Large intestine (tissue), 3 donors: ENCODE data around the gene FRAT1. TPM values are rescaled to one million over a fixed set of nuclear protein-coding genes. Genes with fewer than 3 reads are reported as not detected.
"Not testable (repeated sequence)": the region's sequence is repeated elsewhere in the genome, so short reads cannot be mapped to it uniquely, and the experiment has no call there.

ENCODE experiments used
- DNase-seq, 2 donors: peaks; one replicate each; pipeline versions ENCODE4 v3.0.0 to v3.0.0-alpha.2; 2013
- H3K27ac ChIP-seq: one replicate; pipeline ENCODE4 v1.5.1; 2013; ENCODE audit warnings: low read length
- H3K27me3 ChIP-seq: 2 replicates; pipeline ENCODE4 v1.6.1; 2013; ENCODE audit warnings: low read length; ENCODE audit not compliant: control insufficient read depth, insufficient read depth
- H3K36me3 ChIP-seq: 2 replicates; pipeline ENCODE4 v1.6.1; 2013; ENCODE audit warnings: low read length; ENCODE audit not compliant: control insufficient read depth, insufficient read depth
- H3K4me1 ChIP-seq: one replicate; pipeline ENCODE4 v1.6.1; 2013; ENCODE audit warnings: low read length; ENCODE audit not compliant: control insufficient read depth, insufficient read depth
- H3K4me3 ChIP-seq: one replicate; pipeline ENCODE4 v1.5.1; 2013; ENCODE audit warnings: low read length
- H3K9me3 ChIP-seq: one replicate; pipeline ENCODE4 v1.6.1; 2013; ENCODE audit warnings: mild to moderate bottlenecking, low read depth, low read length, moderate library complexity; ENCODE audit not compliant: control insufficient read depth
- WGBS: methylation state at CpG from one replicate; pipeline ENCODE4 v1.1.5; 2013; ENCODE audit warnings: low lambda C conversion rate; ENCODE audit not compliant: insufficient coverage; 5-methylcytosine and 5-hydroxymethylcytosine counted together
- polyA plus RNA-seq: library from polyadenylated mRNA; unstranded; fragments of 120-200 nt; gene quantifications from one replicate; pipeline ENCODE4 v1.2.1, GENCODE V29; 2013

Gene FRAT1
- polyA plus RNA-seq, 1 donor = 5.6 TPM

DNA sequence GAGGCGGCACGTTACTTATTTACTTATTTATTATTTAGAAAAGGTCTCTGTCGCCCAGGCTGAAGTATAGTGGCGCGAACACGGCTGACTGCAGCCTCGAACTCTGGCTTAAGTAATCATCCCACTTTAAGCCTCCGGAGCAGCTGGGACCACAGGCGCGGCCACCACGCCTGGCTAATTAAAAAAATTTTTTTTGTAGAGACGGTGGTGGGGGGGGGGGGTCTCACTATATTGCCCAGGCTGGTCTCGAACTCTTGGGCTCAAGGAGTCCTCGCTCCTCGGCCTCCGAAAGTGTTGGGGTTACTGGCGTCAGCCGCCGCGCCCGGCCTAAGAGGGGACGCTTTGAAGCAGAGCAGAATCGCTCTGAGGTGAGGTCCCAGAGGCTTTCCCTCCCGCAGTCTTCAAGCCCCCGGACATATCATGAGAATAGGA is 16.1 kb downstream of the FRAT1 start:
- DNase-seq = no peak
- Histone ChIP-seq H3K27ac (no peak overlapping the region), H3K4me3 (peak overlapping the region; percentile 68), H3K4me1 (peaks cover 20% of the 10 kb centered on the region), H3K36me3 (peaks cover under 1% of the 10 kb centered on the region), H3K27me3 (peaks cover 12% of the 10 kb centered on the region), H3K9me3 (no peaks in the 10 kb centered on the region)
- WGBS = no CpG with 5 or more reads among the region's 25 CpGs

GRCh38 chr10:97336006-97336405 is 16.9 kb downstream of the FRAT1 start:
- H3K27me3 ChIP-seq = peaks cover 12% of the 10 kb centered on the region
- no peak for DNase-seq

DNA sequence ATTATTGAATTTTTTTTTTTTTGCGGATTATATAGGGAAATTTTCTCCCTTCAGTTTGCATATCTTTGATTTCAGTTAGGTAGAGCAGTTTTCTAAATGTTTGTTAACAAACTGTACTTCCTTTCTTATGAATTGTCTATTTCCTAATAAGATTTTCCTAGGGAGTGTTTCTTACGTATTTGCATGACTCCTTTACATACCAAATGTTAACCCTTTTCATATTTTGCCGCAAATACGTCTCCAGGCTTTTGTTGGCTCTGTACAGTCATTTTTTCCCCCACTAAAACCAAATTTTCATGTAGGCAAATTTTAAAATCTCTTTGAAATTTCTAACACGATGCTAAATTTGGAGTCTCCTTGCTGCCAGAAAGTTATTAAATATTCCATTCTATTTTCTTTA is 17.4 kb downstream of the FRAT1 start:
- Histone ChIP-seq H3K4me1 (peaks cover 14% of the 10 kb centered on the region), H3K27ac (no peak overlapping the region), H3K4me3 (no peak overlapping the region), H3K9me3 (no peaks in the 10 kb centered on the region), H3K27me3 (peaks cover 12% of the 10 kb centered on the region), H3K36me3 (no peaks in the 10 kb centered on the region)
- 29% methylated on average over 3 of the region's 5 CpGs for WGBS
- DNase-seq = no peak

More at GRCh38 chr10:97336006-97336405, 16.9 kb downstream of the FRAT1 start:
- Histone ChIP-seq H3K4me1 (peaks cover 18% of the 10 kb centered on the region), H3K9me3 (no peaks in the 10 kb centered on the region), H3K27ac (no peak overlapping the region), H3K4me3 (no peak overlapping the region), H3K36me3 (no peaks in the 10 kb centered on the region)
- 88% methylated on average over 2 of the region's 5 CpGs for WGBS

GRCh38 chr10:97336942-97337831 is 18.1 kb downstream of the FRAT1 start:
- Histone ChIP-seq H3K4me1 (peaks cover 12% of the 10 kb centered on the region), H3K4me3 (no peak overlapping the region), H3K9me3 (no peaks in the 10 kb centered on the region), H3K27ac (no peak overlapping the region), H3K36me3 (no peaks in the 10 kb centered on the region), H3K27me3 (peaks cover 12% of the 10 kb centered on the region)
- DNase-seq = peak in 1 of 2 donors; percentile 73
- WGBS = 60% methylated on average over 1 of the region's 11 CpGs

- Histone ChIP-seq H3K4me3 (no peak overlapping the region), H3K4me1 (peaks cover 12% of the 10 kb centered on the region), H3K27ac (no peak overlapping the region), H3K36me3 (no peaks in the 10 kb centered on the region), H3K9me3 (no peaks in the 10 kb centered on the region), H3K27me3 (peaks cover 12% of the 10 kb centered on the region)
- DNase-seq = no peak
- WGBS = no CpG with 5 or more reads among the region's 5 CpGs
Observed at GRCh38 chr10:97338041-97338440, 19.0 kb downstream of the FRAT1 start.

GRCh38 chr10:97341416-97341815 is 22.3 kb downstream of the FRAT1 start:
- Histone ChIP-seq H3K27me3 (peaks cover 7% of the 10 kb centered on the region), H3K27ac (no peak overlapping the region), H3K36me3 (no peaks in the 10 kb centered on the region), H3K4me1 (peaks cover 8% of the 10 kb centered on the region), H3K9me3 (no peaks in the 10 kb centered on the region), H3K4me3 (no peak overlapping the region)
- WGBS = no CpG with 5 or more reads among the region's 2 CpGs
- DNase-seq = no peak

DNA sequence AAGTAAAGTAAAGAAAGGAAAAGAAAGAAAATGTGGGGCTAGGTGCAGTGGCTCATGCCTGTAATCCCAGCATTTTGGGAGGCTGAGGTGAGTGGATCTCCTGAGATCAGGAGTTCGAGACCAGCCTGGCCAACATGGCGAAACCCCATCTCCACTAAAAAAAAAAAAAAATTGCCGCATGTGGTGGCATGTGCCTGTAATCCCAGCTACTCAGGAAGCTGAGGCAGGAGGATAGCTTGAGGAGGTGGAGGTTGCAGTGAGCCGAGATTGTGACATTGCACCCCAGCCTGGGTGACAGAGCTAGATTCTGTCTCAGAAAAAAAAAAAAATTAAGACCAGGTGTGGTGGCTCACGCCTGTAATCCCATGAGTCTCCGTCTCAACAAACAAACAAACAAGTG is 24.6 kb downstream of the FRAT1 start:
- no CpG with 5 or more reads among the region's 6 CpGs for WGBS
- H3K36me3 ChIP-seq, H3K4me1 ChIP-seq, H3K4me3 ChIP-seq, H3K27ac ChIP-seq, H3K27me3 ChIP-seq, H3K9me3 ChIP-seq, DNase-seq: not testable (repeated sequence)

GRCh38 chr10:97347317-97347716 is 28.2 kb downstream of the FRAT1 start:
- H3K9me3 ChIP-seq = peaks cover 2% of the 10 kb centered on the region
- no peaks in the 10 kb centered on the region for H3K36me3 ChIP-seq
- no CpG with 5 or more reads among the region's 4 CpGs for WGBS
- H3K4me1 ChIP-seq = peaks cover 14% of the 10 kb centered on the region
- H3K27ac ChIP-seq = no peak overlapping the region
- no peaks in the 10 kb centered on the region for H3K27me3 ChIP-seq
- H3K4me3 ChIP-seq = no peak overlapping the region
- no peak for DNase-seq

DNA sequence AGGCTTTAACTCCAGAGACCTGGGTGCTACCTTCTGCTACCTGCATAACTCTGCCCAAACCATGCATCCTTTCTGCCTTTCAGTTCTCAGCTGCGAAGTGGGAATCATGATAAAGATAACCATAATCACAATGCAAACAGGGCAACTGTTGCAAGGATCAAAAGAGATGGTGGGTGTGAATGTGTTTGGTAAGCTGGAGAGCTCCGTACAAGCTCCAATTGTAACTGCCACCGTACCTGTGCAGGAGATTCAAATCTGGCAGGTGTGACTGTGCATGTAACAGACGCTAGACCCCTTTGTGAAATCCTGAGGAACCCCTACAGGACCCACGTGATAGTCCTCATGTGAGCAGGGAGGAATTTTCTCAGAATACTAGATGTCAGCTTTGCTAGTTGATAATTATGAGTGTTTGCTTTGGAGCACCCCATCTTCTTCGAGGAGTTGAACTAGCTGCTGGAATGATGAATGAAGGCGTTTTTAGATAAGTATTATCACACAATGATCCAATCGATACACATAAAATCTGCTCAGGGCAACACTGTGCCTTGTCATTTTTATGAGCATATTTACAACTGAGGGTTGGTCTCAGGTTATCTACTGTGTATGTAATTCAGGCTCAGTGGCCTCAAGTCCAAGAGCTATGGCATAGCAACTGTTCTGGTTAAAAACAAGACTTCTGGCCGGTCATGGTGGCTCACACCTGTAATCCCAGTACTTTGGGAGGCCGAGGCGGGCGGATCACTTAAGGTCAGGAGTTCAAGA is 30.9 kb downstream of the FRAT1 start:
- WGBS = no CpG with 5 or more reads among the region's 12 CpGs
- Histone ChIP-seq H3K27me3 (no peaks in the 10 kb centered on the region), H3K9me3 (peaks cover 2% of the 10 kb centered on the region), H3K4me3 (no peak overlapping the region), H3K4me1 (peaks cover 14% of the 10 kb centered on the region), H3K27ac (peak overlapping the region; percentile 54), H3K36me3 (no peaks in the 10 kb centered on the region)
- peak; percentile 57 to 82 for DNase-seq

DNA sequence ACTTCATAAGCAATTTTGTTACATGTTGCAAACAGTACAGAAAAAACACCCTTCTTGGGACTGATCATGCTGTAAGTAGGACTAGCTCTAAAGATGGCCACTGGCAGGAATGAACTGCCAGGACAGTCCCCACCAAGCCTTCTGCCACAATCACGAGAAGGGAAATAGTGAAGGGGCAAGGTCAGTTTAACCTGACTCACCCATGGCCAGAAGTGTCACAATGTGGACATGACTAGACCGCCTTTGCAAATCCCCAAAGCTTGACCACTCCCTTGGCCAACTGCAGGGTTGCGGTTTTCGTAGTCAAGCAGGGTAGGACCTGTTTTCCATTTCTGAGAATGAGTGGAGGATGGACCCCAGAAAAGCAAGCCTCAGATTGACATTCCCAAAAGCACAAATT is 34.9 kb downstream of the FRAT1 start:
- Histone ChIP-seq H3K27ac (no peak overlapping the region), H3K4me3 (no peak overlapping the region), H3K36me3 (peaks cover 24% of the 10 kb centered on the region), H3K4me1 (peaks cover 23% of the 10 kb centered on the region), H3K27me3 (no peaks in the 10 kb centered on the region), H3K9me3 (peaks cover 2% of the 10 kb centered on the region)
- no CpG with 5 or more reads among the region's 4 CpGs for WGBS
- no peak for DNase-seq
